ENCODE measurements around the gene ZNF646.
"Not testable (repeated sequence)": the region's sequence is repeated elsewhere in the genome, so short reads cannot be mapped to it uniquely, and the experiment has no call there.

Gene ZNF646

DNA sequence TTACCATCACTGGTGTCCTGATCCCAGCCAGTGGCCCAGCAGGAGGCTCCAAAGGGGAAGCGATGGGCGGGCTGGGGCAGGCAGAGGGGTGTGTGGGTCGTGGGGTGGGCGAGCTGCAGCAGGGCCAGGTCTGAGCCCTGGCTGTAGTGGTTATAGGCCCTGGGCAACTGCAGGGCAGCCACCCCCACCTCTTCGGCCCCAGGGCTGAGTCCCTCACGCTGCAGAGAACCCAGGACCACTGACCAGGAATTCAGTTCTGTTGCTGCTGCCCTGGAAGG, 12.3 kb downstream of the ZNF646 start:
- DNase-seq (ENCODE audit: insufficient read length) (no peak), FAIRE-seq (no peak)
- TF ChIP-seq TAF1 (IDR thresholded peaks at IDR 0.05; ENCODE audit: borderline replicate concordance, low read depth, low read length) (no peak), POLR2A (IDR thresholded peaks at IDR 0.05; ENCODE audit: low read depth, low read length) (no peak), POLR2AphosphoS5 (IDR thresholded peaks at IDR 0.05; ENCODE audit: low read depth, low read length) (no peak)

DNA sequence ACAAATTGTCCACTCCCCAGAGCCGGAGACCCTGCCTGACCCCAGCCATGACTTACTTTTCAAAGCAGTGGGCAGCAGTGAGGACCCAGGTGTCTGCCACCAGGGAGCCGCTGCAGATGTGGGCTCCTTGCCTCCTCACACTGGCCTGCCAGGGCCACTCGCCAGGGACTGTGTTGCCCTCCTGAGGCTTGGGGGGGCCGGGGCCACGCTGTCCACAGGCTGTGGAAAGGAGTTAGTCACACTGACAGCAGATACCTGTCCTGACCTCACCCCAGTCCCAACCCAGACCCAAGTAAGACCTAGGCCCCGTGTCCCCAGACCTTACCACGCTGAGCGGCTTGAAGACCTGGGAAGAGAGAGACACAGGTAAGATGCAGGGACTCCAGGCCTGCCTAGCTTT, 13.3 kb downstream of the ZNF646 start:
- FAIRE-seq (no peak), DNase-seq (ENCODE audit: insufficient read length) (no peak)
- TF ChIP-seq TAF1 (IDR thresholded peaks at IDR 0.05; ENCODE audit: borderline replicate concordance, low read depth, low read length) (no peak), POLR2AphosphoS5 (IDR thresholded peaks at IDR 0.05; ENCODE audit: low read depth, low read length) (no peak), POLR2A (IDR thresholded peaks at IDR 0.05; ENCODE audit: low read depth, low read length) (no peak)

DNA sequence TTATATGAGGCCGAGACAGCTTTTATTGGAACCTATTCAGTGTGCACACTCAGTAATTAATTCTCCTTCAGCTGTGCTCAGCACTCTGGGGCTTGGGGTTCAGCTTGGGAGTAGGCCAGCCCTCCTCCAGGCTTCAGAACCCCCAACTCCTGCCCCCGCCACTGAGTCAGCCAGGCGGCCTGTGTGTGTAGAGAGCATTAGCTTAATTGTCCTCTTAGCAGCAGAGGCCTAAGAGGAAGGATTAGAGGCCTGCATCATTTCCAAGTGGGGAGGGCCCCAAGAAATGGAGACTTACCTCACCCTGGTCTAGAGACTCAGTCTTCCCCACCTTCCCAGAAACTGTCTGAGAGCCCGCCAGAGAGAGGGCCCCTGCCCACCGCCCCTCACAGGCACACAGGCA, 13.7 kb downstream of the ZNF646 start:
- no peak for TF ChIP-seq TAF1 (IDR thresholded peaks at IDR 0.05; ENCODE audit: borderline replicate concordance, low read depth, low read length)
- TF ChIP-seq POLR2A (IDR thresholded peaks at IDR 0.05; ENCODE audit: low read depth, low read length): no peak
- TF ChIP-seq POLR2AphosphoS5 (IDR thresholded peaks at IDR 0.05; ENCODE audit: low read depth, low read length): no peak
- FAIRE-seq: no peak

DNA sequence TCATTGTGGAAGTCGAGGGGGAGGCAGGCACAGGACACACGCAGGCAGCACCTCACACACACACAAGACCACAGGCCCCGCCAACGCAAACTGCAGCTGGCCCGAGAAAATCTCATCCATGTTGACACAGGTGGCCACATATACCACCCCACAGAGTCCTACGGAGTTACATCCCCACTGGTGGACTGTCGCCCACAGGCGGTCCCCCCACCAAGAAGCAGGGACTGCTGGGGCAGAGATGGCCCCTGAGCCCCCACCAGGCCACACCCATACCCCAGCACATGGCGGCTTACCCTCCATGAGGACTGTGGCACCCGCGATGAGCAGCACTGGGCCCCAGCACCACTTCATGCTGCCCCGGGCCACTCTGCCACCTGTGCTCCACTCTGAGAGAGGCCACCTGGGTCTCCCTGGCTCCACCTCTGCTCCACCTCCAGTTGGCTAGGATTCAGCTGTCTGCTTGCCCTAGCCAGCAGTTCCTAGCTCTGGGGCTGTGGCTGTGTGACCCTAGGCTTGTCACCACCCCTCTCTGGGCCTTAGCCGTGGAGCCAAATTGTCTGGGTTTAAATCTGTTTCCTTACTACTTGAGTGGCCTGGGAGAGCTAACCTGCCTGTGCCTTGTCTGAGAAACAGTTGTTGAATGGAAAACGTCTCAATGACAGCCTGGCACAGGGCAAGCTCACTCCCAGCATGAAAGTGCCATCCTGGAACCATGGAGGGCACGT, 14.4 kb downstream of the ZNF646 start, which contains the start of gene PRSS53:
PRSS53 (minus strand) TSS at position 485 of the 725 bp plus-strand sequence; CDS start at position 351, 134 bp downstream.
- TF ChIP-seq TAF1 (IDR thresholded peaks at IDR 0.05; ENCODE audit: borderline replicate concordance, low read depth, low read length) (no peak), POLR2AphosphoS5 (IDR thresholded peaks at IDR 0.05; ENCODE audit: low read depth, low read length) (no peak), POLR2A (IDR thresholded peaks at IDR 0.05; ENCODE audit: low read depth, low read length) (no peak)
- DNase-seq (ENCODE audit: insufficient read length): no peak
- no peak for FAIRE-seq

More for the DNA sequence above, 13.7 kb downstream of the ZNF646 start:
- no peak for DNase-seq (ENCODE audit: insufficient read length)

DNA sequence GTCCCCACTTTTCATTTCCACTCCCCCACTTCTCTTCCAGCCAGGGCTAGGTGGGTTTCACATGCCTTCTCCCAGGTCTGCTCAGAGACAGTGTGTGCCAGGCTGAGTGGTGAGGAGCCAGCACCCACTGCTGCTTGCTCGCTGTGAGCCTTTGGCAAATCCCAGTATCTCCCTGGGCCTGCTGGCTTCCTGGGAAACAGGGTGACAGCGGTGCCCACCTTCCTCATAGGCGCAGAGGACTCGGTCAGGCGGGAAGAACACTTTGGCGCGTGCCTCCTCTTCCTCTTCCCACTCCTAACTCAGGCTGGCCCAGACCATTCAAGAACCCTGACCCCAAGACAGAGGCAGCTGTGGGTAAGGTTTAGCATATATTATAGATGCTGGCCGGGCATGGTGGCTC, 15.0 kb downstream of the ZNF646 start:
- no peak for TF ChIP-seq POLR2A (IDR thresholded peaks at IDR 0.05; ENCODE audit: low read depth, low read length)
- TF ChIP-seq POLR2AphosphoS5 (IDR thresholded peaks at IDR 0.05; ENCODE audit: low read depth, low read length): no peak
- no peak for TF ChIP-seq TAF1 (IDR thresholded peaks at IDR 0.05; ENCODE audit: borderline replicate concordance, low read depth, low read length)
- FAIRE-seq: no peak
- DNase-seq (ENCODE audit: insufficient read length): no peak

DNA sequence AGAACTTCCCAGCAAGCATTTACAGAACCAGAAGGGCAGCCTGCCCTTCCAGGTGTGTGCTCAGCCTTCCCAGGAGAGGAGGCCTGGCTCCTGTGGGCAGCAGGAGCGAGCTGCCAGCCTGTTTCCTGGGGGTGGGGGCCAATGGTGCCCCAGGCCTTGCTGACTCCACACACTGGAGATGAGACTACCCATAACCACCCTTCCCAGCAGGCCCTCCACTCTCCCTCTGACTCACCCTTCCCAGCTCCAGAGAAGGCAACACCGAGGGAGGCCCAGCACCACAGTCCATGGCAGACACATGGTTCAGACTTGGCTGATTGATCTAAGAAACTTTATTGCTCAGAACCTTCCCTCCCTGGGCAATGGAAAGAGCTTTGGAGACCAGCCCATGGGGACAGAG, 16.3 kb downstream of the ZNF646 start:
- DNase-seq (ENCODE audit: insufficient read length) (no peak), FAIRE-seq (no peak)
- TF ChIP-seq TAF1 (IDR thresholded peaks at IDR 0.05; ENCODE audit: borderline replicate concordance, low read depth, low read length): no peak
- no peak for TF ChIP-seq POLR2AphosphoS5 (IDR thresholded peaks at IDR 0.05; ENCODE audit: low read depth, low read length)
- no peak for TF ChIP-seq POLR2A (IDR thresholded peaks at IDR 0.05; ENCODE audit: low read depth, low read length)

DNA sequence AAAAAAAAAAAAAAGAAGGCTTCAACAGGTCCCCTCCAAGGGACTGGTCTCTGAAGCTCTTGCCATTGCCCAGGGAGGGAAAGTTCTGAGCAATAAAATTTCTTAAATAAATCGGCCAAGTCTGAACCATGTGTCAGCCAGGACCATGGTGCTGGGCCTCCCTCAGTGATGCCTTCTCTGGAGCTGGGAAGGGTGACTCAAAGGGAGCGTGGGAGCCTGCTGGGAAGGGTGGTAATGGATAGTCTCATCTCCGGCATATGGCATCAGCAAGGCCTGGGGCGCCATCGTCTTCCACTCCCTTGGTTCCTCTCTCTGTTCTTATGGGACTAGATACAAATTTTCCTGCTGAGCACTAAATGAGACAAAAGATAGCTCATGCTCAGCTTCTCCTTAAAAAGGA, 18.1 kb downstream of the ZNF646 start:
- DNase-seq (ENCODE audit: insufficient read length): no peak
- FAIRE-seq: no peak
- TF ChIP-seq POLR2A (IDR thresholded peaks at IDR 0.05; ENCODE audit: low read depth, low read length) (no peak), POLR2AphosphoS5 (IDR thresholded peaks at IDR 0.05; ENCODE audit: low read depth, low read length) (no peak), TAF1 (IDR thresholded peaks at IDR 0.05; ENCODE audit: borderline replicate concordance, low read depth, low read length) (no peak)

DNA sequence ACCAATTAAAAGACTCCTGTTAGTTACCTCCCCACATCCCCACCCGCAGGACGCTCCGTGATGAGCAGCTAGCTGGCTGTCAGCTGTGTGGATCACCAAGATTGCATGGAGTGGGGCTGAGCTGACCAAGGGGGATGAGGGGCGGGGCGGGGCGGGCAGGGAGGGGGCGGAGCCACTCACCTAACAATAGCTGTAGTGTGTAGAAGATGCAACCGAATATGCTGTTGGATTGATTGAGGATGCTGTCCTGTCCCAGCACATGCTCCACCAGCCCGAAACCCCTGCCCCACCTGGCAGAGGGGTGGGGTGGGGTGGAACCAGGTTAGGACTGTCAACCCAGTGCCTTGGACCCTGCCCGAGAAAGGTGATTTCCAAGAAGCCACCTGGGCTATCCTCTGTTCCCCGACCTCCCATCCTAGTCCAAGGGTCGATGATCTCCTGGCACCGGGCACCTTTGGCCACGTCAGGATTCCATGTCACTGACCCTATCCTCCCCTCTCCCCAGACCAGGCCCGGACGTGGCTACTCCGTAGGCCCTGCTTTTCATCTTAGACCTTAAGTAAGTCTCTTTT, 19.0 kb downstream of the ZNF646 start:
- no peak for DNase-seq (ENCODE audit: insufficient read length)
- FAIRE-seq: peak; percentile 36
- no peak for TF ChIP-seq POLR2A (IDR thresholded peaks at IDR 0.05; ENCODE audit: low read depth, low read length)
- no peak for TF ChIP-seq POLR2AphosphoS5 (IDR thresholded peaks at IDR 0.05; ENCODE audit: low read depth, low read length)
- TF ChIP-seq TAF1 (IDR thresholded peaks at IDR 0.05; ENCODE audit: borderline replicate concordance, low read depth, low read length): no peak

DNA sequence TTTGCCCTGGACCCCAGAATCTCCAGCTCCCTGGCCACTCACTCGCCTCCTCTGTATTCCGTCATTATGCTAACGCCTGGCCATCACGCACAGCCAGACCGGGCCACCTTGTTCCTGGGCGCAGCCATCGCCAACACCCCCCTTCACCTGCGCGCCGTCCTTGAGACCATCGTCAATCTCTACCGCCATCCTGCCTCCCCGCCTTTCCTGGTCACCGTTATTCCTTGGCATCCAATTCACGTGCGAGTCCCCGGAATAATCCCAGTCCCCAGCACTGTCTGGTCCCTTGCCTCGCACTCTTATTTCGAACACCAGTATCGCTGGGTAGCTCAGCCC, 19.8 kb downstream of the ZNF646 start:
- TF ChIP-seq TAF1 (IDR thresholded peaks at IDR 0.05; ENCODE audit: borderline replicate concordance, low read depth, low read length): no peak
- no peak for TF ChIP-seq POLR2AphosphoS5 (IDR thresholded peaks at IDR 0.05; ENCODE audit: low read depth, low read length)
- no peak for TF ChIP-seq POLR2A (IDR thresholded peaks at IDR 0.05; ENCODE audit: low read depth, low read length)
- no peak for DNase-seq (ENCODE audit: insufficient read length)
- no peak for FAIRE-seq

DNA sequence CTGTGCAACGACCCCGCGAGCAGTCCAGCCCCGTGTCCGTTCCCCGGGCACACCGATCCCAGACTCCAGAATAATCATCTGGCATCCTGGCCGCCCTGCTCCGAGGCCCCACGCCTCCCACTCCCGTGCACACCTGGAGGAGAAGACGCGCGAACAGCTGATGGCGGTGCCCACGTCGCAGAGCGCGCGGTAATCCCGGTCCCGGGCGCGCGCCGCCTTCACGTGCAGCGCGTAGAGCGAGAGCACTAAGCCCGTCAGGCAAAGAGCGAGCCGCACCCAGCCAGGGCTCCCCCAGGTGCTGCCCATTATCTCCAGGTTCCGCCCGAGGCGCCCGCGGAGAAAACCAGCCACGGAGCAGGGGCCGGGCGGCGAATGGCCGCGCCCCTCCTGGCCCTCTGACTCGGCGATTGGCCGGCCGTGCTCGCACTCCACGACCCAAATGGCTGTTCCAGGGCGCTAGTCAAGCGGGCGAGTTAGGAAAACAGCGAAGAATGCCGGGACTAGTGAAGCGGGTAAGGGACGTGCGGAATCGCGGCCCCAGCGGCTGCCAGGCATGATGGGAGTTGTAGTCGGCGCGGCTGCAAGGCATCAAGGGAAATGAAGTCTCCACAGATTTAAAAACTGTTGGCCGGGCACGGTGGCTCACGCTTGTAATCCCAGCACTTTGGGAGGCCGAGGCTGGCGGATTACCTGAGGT, 20.4 kb downstream of the ZNF646 start, which contains the start of gene VKORC1:
VKORC1 (minus strand) TSS at position 374 of the 697 bp plus-strand sequence; CDS start at position 306, 68 bp downstream.
- DNase-seq (ENCODE audit: insufficient read length) (peak; percentile 88), FAIRE-seq (peak; percentile 91)
- TF ChIP-seq POLR2AphosphoS5 (IDR thresholded peaks at IDR 0.05; ENCODE audit: low read depth, low read length) (peak; percentile 35; the same call in 1 of the 2 replicates), POLR2A (IDR thresholded peaks at IDR 0.05; ENCODE audit: low read depth, low read length) (peak; percentile 46; the same call in 1 of the 2 replicates), TAF1 (IDR thresholded peaks at IDR 0.05; ENCODE audit: borderline replicate concordance, low read depth, low read length) (no peak)

DNA sequence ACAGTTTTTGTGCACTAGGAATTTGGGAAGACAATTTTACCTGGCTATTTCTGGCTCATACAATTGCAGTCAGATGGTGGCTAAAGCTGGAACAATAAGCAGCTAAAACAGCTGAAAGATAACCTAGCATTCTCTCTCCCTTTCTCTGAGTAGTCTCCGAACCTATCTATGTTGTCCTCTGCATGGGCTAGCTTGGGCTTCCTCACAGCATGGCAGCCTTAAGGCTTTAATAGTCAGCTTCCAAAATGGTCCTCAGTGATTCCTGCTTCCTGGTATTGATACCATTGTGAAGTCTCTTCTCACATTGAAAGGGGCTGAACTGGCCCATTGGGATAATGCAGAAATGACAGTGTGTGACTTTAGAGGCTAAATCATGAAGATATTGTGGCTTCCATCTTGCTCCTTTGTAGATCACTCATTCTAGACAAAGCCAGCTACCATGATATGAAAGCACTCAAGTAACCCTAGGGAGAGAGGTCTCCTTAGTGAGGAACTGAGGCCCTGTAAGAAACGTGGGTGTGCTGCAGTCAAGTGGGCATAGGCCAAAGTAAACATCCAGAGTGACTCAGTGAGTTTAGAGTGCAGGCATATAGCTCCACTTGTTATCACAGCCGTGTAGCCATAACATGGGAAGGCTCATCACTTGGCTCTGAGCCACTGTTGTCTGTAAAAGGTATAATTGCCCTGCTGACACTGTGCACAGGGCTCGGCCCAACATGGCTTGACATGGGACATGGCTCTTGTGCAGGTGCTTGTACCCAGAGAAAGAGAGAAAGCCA, 25.8 kb downstream of the ZNF646 start:
- FAIRE-seq (no peak), DNase-seq (ENCODE audit: insufficient read length) (no peak)
- no peak for TF ChIP-seq POLR2A (IDR thresholded peaks at IDR 0.05; ENCODE audit: low read depth, low read length)
- TF ChIP-seq TAF1 (IDR thresholded peaks at IDR 0.05; ENCODE audit: borderline replicate concordance, low read depth, low read length): no peak

DNA sequence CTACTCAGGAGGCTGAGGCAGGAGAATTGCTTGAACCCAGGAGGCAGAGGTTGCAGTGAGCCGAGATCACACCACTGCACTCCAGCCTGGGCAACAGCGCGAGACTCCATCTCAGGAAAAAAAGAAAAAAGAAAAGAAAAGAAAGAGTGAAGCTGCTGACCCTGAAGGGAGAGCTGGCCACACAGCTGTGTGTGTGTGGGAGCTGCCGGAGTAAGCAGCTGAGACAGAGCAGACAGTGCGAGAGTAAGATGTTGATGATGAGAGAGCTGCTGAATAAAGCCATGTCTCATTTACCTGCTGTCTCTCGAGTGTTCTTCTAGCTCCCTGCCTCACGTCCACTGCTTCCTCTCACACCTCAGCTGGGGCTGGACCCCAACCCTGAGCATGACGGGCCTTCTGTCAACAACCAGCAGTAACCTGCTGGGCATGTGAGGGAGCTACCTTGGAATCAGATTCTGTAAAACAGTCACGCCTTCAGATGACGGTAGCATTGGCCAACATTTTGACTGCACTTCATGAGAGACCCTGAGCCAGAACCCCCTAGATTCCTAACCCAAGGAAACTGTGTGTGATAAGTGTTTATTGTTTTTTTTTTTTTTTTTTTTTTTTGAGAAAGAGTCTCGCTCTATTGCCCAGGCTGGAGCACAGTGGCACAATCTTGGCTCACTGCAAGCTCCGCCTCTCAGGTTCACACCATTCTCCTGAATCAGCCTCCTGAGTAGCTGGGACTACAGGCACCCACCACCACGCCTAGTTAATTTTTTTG, 26.8 kb downstream of the ZNF646 start:
- DNase-seq (ENCODE audit: insufficient read length); FAIRE-seq: not testable (repeated sequence)
